Heart right ventricle (tissue), 16 donors: Measurements from ENCODE around the gene TDRD3. TPM values are rescaled to one million over a fixed set of nuclear protein-coding genes. Genes with fewer than 3 reads are reported as not detected.

Experiments used
- ATAC-seq, 8 donors: fragments of 200-7000 bp; cut with Tn5 transposase; one replicate each; pipeline ENCODE4 v1.9.1; 2020; ENCODE audit warnings: mild to moderate bottlenecking in 8 of 8, moderate library complexity in 8 of 8, moderate number of reproducible peaks in 1 of 8
- DNase-seq, 2 donors: peaks; one replicate each; pipeline ENCODE4 v3.0.0-alpha.2; 2020
- H3K27ac ChIP-seq, 10 donors: fragments of 200-600 bp; sonication (generic) in 2 of 10; one replicate each; pipeline versions ENCODE4 v1.5.0 to v1.8.0; 2020 to 2022; ENCODE audit warnings: mild to moderate bottlenecking in 3 of 10
- H3K27me3 ChIP-seq, 7 donors: fragments of 200-600 bp; one replicate each; pipeline ENCODE4 v1.8.0; 2021 to 2022; ENCODE audit warnings: mild to moderate bottlenecking in 2 of 7
- H3K36me3 ChIP-seq, 9 donors: fragments of 200-600 bp; sonication (generic) in 1 of 9; one replicate each; pipeline versions ENCODE4 v1.5.0 to v1.8.0; 2020 to 2022; ENCODE audit warnings: mild to moderate bottlenecking in 2 of 9
- H3K4me1 ChIP-seq, 9 donors: fragments of 200-600 bp; sonication (generic) in 1 of 9; one replicate each; pipeline versions ENCODE4 v1.5.0 to v1.8.0; 2020 to 2022; ENCODE audit warnings: mild to moderate bottlenecking in 4 of 9
- H3K4me3 ChIP-seq, 10 donors: fragments of 200-600 bp; sonication (generic) in 2 of 10; one replicate each; pipeline versions ENCODE4 v1.5.0 to v1.8.0; 2020 to 2022; ENCODE audit warnings: mild to moderate bottlenecking in 7 of 10, moderate library complexity in 2 of 10
- H3K9me3 ChIP-seq, 11 donors: fragments of 200-600 bp in 10 of 11; sonication (generic) in 2 of 11; one replicate each; pipeline versions ENCODE4 v1.5.0 to v1.8.0; 2013 to 2022; ENCODE audit warnings: mild to moderate bottlenecking in 2 of 11, control low read depth in 1 of 11, moderate library complexity in 1 of 11
- WGBS, 2 donors: extraction: QIAGEN DNeasy Blood & Tissue Kit; methylation state at CpG; one replicate each; pipeline ENCODE4 v1.1.7; 2013; ENCODE audit warnings: inconsistent platforms in 1 of 2; 5-methylcytosine and 5-hydroxymethylcytosine counted together
- intact Hi-C, 10 donors: fragments of 100-400 bp; cut with DNase I; formaldehyde crosslinking; loops; one replicate each; pipeline versions ENCODE4 v1.11.1 to v1.14.2; 2022
- polyA plus RNA-seq, 2 donors: library from polyadenylated mRNA; stranded (reverse); fragments of 200-250 nt; gene quantifications; one replicate each; pipeline ENCODE4 v1.2.3, GENCODE V29; 2013
- total RNA-seq, 10 donors: library from RNA; stranded (reverse); fragmentation: NEBNext Ultra II Directional in 3 of 10; extraction: Animal tissue kit (Norgen Biotek cat#: 25700) in 3 of 10; gene quantifications; one replicate each; pipeline versions ENCODE4 v1.2.1 to v1.2.4, GENCODE V29; 2021 to 2023
- TF ChIP-seq, protein P1 (sequence below), 9 donors: fragments of 200-600 bp; sonication (generic) in 2 of 9; IDR thresholded peaks; one replicate each; pipeline versions ENCODE4 v1.5.0 to v1.8.0; 2021 to 2022; ENCODE audit warnings: antibody characterized with exemption in 9 of 9, mild to moderate bottlenecking in 5 of 9, moderate library complexity in 1 of 9
- donor health status: Arrhythmogenic right ventricular cardiomyopathy.
- donor health status: ischemic (EF 13 %, LVEDD 7.1; RV severe dilation, severe dysfunction).
- donor health status: healthy with polysubstance abuse.
- donor health status: DM: no; HTN: yes; CAD: no.
- donor health status: DM: no; HTN: no; CAD: no.
- donor health status: ischemic (EF 25% LVEDD 6.9; RV normal size, moderate dysfunction).
- donor health status: ischemic (EF 25% LVEDD 5.7; RV mildly dilated, moderate dysfunction).
- donor health status: healthy.
- donor health status: DM: yes; HTN: yes; CAD: no.
- donor health status: Ischemic cardiomyopathy.
- donor health status: ischemic (EF 35%, LVEDD 5.7; RV mildly dilated, moderate dysfunction).
- donor health status: nonischemic (EF 11% LVEDD 7.7; RV severe dilation, severe dysfunction).
- donor health status: DM: yes; HTN: yes; CAD: no.
- donor health status: PGD.
- donor health status: ischemic (EF 29% LVEDD 5.4; RV normal size, mild dysfunction).
- donor health status: nonischemic (EF 23%, LVEDD 6.1; RV moderate dilation, normal function).

TDRD3 gene
- total and polyA plus RNA-seq, 12 donors, result 9.8 to 60.7 (median 47.2) TPM

DNA sequence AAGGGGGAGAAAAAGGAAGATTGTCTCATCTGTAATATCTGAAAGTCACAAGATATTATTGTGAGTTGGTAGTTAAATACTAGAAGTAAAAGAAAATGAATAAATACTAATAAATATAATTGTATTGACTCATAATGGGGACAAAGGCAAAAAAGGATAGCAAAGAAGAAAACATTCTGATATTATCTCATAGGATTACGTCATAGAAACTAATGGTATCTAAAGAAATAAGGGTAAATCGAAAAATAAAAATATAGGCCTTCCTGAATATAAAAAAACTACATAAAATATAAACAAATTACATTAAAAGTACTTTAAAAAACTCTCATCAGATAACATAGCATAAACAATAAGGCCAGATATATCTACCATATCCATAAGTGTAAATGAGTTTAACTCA, 38.6 kb upstream of the TDRD3 start:
- H3K4me3 ChIP-seq, result no peak overlapping the region
- ATAC-seq, result no peak
- no peaks in the 10 kb centered on the region for H3K4me1 ChIP-seq
- intact Hi-C loops, result no loop called here
- H3K27ac ChIP-seq, result no peak overlapping the region
- H3K27me3 ChIP-seq, result no peaks in the 10 kb centered on the region
- H3K9me3 ChIP-seq, result no peaks in the 10 kb centered on the region
- TF ChIP-seq, protein P1, sequence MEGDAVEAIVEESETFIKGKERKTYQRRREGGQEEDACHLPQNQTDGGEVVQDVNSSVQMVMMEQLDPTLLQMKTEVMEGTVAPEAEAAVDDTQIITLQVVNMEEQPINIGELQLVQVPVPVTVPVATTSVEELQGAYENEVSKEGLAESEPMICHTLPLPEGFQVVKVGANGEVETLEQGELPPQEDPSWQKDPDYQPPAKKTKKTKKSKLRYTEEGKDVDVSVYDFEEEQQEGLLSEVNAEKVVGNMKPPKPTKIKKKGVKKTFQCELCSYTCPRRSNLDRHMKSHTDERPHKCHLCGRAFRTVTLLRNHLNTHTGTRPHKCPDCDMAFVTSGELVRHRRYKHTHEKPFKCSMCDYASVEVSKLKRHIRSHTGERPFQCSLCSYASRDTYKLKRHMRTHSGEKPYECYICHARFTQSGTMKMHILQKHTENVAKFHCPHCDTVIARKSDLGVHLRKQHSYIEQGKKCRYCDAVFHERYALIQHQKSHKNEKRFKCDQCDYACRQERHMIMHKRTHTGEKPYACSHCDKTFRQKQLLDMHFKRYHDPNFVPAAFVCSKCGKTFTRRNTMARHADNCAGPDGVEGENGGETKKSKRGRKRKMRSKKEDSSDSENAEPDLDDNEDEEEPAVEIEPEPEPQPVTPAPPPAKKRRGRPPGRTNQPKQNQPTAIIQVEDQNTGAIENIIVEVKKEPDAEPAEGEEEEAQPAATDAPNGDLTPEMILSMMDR (IDR thresholded peaks at IDR 0.05), result no peak
- WGBS, 2 donors, result 87 to 90% methylated on average over 2 of the region's 2 CpGs
- no peak for DNase-seq
- no peaks in the 10 kb centered on the region for H3K36me3 ChIP-seq

GRCh38 chr13:60363288-60363687, 33.7 kb upstream of the TDRD3 start:
- no peak for DNase-seq
- no peaks in the 10 kb centered on the region for H3K36me3 ChIP-seq
- intact Hi-C loops, result loop anchor here in 1 of 10 donors (5.0 kb wide), 1 partner anchor 484 kb away; no protein-coding TSS in a partner anchor
- no peaks in the 10 kb centered on the region for H3K4me1 ChIP-seq
- WGBS, 2 donors, result 48 to 55% methylated on average over 2 of the region's 2 CpGs
- no peaks in the 10 kb centered on the region for H3K9me3 ChIP-seq
- H3K27ac ChIP-seq, result no peak overlapping the region
- no peak overlapping the region for H3K4me3 ChIP-seq
- TF ChIP-seq, protein P1 (IDR thresholded peaks at IDR 0.05), result no peak
- ATAC-seq, result no peak
- H3K27me3 ChIP-seq, result peaks cover 0 to 4% (median 0%) of the 10 kb centered on the region in 7 donors

- no peak overlapping the region for H3K27ac ChIP-seq
- TF ChIP-seq, protein P1 (IDR thresholded peaks at IDR 0.05), result peak in 6 of 9 donors; percentile 8 to 34 (median 22)
- ATAC-seq (no peak), DNase-seq (no peak)
- no peaks in the 10 kb centered on the region for H3K9me3 ChIP-seq
- peaks cover 0 to 4% (median 0%) of the 10 kb centered on the region in 7 donors for H3K27me3 ChIP-seq
- no peaks in the 10 kb centered on the region for H3K4me1 ChIP-seq
- H3K4me3 ChIP-seq, result no peak overlapping the region
- H3K36me3 ChIP-seq, result no peaks in the 10 kb centered on the region
- intact Hi-C loops, result no loop called here
These were observed 27.8 kb upstream of the TDRD3 start for GRCh38 chr13:60369242-60369641.

- Histone ChIP-seq H3K27me3 (peaks cover 0 to 4% (median 0%) of the 10 kb centered on the region in 7 donors), H3K27ac (no peak overlapping the region), H3K4me3 (no peak overlapping the region), H3K9me3 (no peaks in the 10 kb centered on the region), H3K36me3 (no peaks in the 10 kb centered on the region), H3K4me1 (no peaks in the 10 kb centered on the region)
- TF ChIP-seq, protein P1 (IDR thresholded peaks at IDR 0.05), result no peak
- DNase-seq (no peak), ATAC-seq (no peak)
- WGBS, 2 donors, result 74 to 79% methylated on average over 7 of the region's 7 CpGs
- intact Hi-C loops, result no loop called here
These were observed 26.7 kb upstream of the TDRD3 start for GRCh38 chr13:60370343-60370742.
